Endodermal cell (in vitro differentiated cells): ENCODE measurements around the gene SMIM21. TPM values are rescaled to one million over a fixed set of nuclear protein-coding genes. Genes with fewer than 3 reads are reported as not detected.

Experiments
- DNase-seq: peaks from one replicate; pipeline ENCODE4 v3.0.0-alpha.2; 2017
- H3K27ac ChIP-seq: 2 replicates; pipeline ENCODE4 v1.5.1; 2013; ENCODE audit warnings: mild to moderate bottlenecking, low read depth, low read length, moderate library complexity
- H3K27me3 ChIP-seq: 2 replicates; pipeline ENCODE4 v1.6.1; 2013; ENCODE audit warnings: mild to moderate bottlenecking, low read length, moderate library complexity; ENCODE audit not compliant: insufficient read depth, control insufficient read depth, poor library complexity, severe bottlenecking
- H3K36me3 ChIP-seq: 2 replicates; pipeline ENCODE4 v1.7.0; 2013; ENCODE audit warnings: mild to moderate bottlenecking, low read length, moderate library complexity; ENCODE audit not compliant: control insufficient read depth, insufficient read depth
- H3K4me1 ChIP-seq: one replicate; pipeline ENCODE4 v1.7.0; 2013; ENCODE audit warnings: low read length; ENCODE audit not compliant: control insufficient read depth, insufficient read depth
- H3K4me3 ChIP-seq: 2 replicates; pipeline ENCODE4 v1.5.1; 2013; ENCODE audit warnings: mild to moderate bottlenecking, low read length, moderate library complexity
- H3K9ac ChIP-seq: 2 replicates; pipeline ENCODE4 v1.6.1; 2013; ENCODE audit warnings: mild to moderate bottlenecking, low read length, moderate library complexity; ENCODE audit not compliant: poor library complexity, severe bottlenecking; ENCODE audit errors: extremely low read depth
- H3K9me3 ChIP-seq: 2 replicates; pipeline ENCODE4 v1.6.1; 2013; ENCODE audit warnings: mild to moderate bottlenecking, low read length, moderate library complexity; ENCODE audit not compliant: control insufficient read depth
- H3K27ac Mint-ChIP-seq: 2 replicates; pipeline ENCODE4 v1.8.0; 2020; ENCODE audit warnings: mixed read lengths
- H3K27me3 Mint-ChIP-seq: 2 replicates; pipeline ENCODE4 v1.8.0; 2021; ENCODE audit warnings: mild to moderate bottlenecking, mixed read lengths; ENCODE audit not compliant: insufficient read depth
- H3K36me3 Mint-ChIP-seq: 2 replicates; pipeline ENCODE4 v1.8.0; 2020; ENCODE audit warnings: low read depth, mixed read lengths
- H3K4me1 Mint-ChIP-seq: 2 replicates; pipeline ENCODE4 v1.8.0; 2020; ENCODE audit warnings: mixed read lengths
- H3K4me3 Mint-ChIP-seq: 2 replicates; pipeline ENCODE4 v1.8.0; 2020; ENCODE audit warnings: mild to moderate bottlenecking, moderate library complexity, mixed read lengths
- H3K9me3 Mint-ChIP-seq: 2 replicates; pipeline ENCODE4 v1.8.0; 2020; ENCODE audit warnings: mild to moderate bottlenecking, mixed read lengths
- CTCF ChIP-seq: fragments of 200-600 bp; sonication (generic); conservative IDR thresholded peaks from 2 replicates; pipeline ENCODE4 v1.5.0; 2021; ENCODE audit warnings: antibody characterized with exemption, mild to moderate bottlenecking
- WGBS, 2 experiments: methylation state at CpG; one replicate each; pipeline versions ENCODE4 v1.1.5 to v1.1.7; 2013; ENCODE audit warnings: missing lambda C conversion rate in 2 of 2, mixed read lengths in 1 of 2; ENCODE audit not compliant: insufficient coverage in 1 of 2, insufficient read length in 1 of 2; 5-methylcytosine and 5-hydroxymethylcytosine counted together
- total RNA-seq, 2 donors: library from RNA; stranded (reverse); fragmentation: NEBNext Ultra II Directional in 1 of 2; extraction: Animal tissue kit (Norgen Biotek cat#: 25700) in 1 of 2; gene quantifications; 2 replicates in 1 of 2; 3 replicates in 1 of 2; pipeline ENCODE4 v1.2.1, GENCODE V29; 2021

The SMIM21 gene
- total RNA-seq, 2 donors from 2014 or later, result not detected

GRCh38 chr18:75471850-75472249 is 44.3 kb upstream of the SMIM21 start:
- no peak for TF ChIP-seq CTCF
- Histone ChIP-seq H3K4me1 (no peaks in the 10 kb centered on the region), H3K4me3 (no peak overlapping the region), H3K27me3 (no peaks in the 10 kb centered on the region), H3K9me3 (no peaks in the 10 kb centered on the region), H3K27ac (no peak overlapping the region), H3K36me3 (no peaks in the 10 kb centered on the region), H3K9ac (no peak overlapping the region)
- Mint-ChIP-seq H3K36me3 (no peaks in the 10 kb centered on the region), H3K27me3 (peaks cover 3% of the 10 kb centered on the region), H3K27ac (no peak overlapping the region), H3K4me3 (no peak overlapping the region), H3K9me3 (no peaks in the 10 kb centered on the region), H3K4me1 (no peaks in the 10 kb centered on the region)
- 85 to 88% methylated on average over 9 of the region's 9 CpGs for WGBS, 2 experiments
- DNase-seq, result no peak

DNA sequence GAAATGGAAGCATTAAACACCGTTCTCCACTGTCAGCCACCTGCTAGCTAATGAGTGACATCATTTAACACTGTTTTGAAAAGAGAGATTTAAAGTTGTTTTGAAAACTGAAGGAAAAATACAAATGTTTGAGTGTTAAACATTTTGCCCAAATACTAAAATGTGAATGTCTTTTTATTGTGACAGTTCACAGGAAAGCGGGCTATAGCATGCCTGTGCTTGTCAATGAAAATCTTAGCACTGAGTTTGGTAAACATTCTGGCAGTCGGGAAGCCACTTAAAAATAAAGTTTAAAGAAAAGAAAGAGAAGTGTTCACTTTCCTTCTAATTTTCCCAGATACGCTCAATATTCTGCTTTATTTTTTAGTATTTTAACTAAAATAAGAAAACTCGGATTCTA is 40.3 kb upstream of the SMIM21 start:
- 94 to 100% methylated on average over 2 to 3 of the region's 5 CpGs for WGBS, 2 experiments
- no peaks in the 10 kb centered on the region for H3K36me3 Mint-ChIP-seq
- H3K27ac ChIP-seq, result no peak overlapping the region
- DNase-seq, result no peak
- H3K36me3 ChIP-seq, result no peaks in the 10 kb centered on the region
- peaks cover 3% of the 10 kb centered on the region for H3K27me3 Mint-ChIP-seq
- H3K27ac Mint-ChIP-seq, result no peak overlapping the region
- no peak overlapping the region for H3K4me3 Mint-ChIP-seq
- H3K9me3 Mint-ChIP-seq, result no peaks in the 10 kb centered on the region
- TF ChIP-seq CTCF, result no peak
- no peak overlapping the region for H3K4me3 ChIP-seq
- H3K27me3 ChIP-seq, result no peaks in the 10 kb centered on the region
- no peaks in the 10 kb centered on the region for H3K4me1 ChIP-seq
- no peaks in the 10 kb centered on the region for H3K4me1 Mint-ChIP-seq
- no peaks in the 10 kb centered on the region for H3K9me3 ChIP-seq
- H3K9ac ChIP-seq, result no peak overlapping the region

GRCh38 chr18:75467281-75467795 is 39.8 kb upstream of the SMIM21 start:
- no peak overlapping the region for H3K4me3 ChIP-seq
- no peaks in the 10 kb centered on the region for H3K9me3 ChIP-seq
- H3K9me3 Mint-ChIP-seq, result no peaks in the 10 kb centered on the region
- H3K27ac ChIP-seq, result no peak overlapping the region
- no peak overlapping the region for H3K9ac ChIP-seq
- no peak for DNase-seq
- no peak for TF ChIP-seq CTCF
- no peak overlapping the region for H3K4me3 Mint-ChIP-seq
- 94% methylated on average over 11 to 12 of the region's 12 CpGs for WGBS, 2 experiments
- no peaks in the 10 kb centered on the region for H3K4me1 ChIP-seq
- peaks cover 3% of the 10 kb centered on the region for H3K27me3 Mint-ChIP-seq
- no peaks in the 10 kb centered on the region for H3K27me3 ChIP-seq
- no peaks in the 10 kb centered on the region for H3K4me1 Mint-ChIP-seq
- H3K36me3 Mint-ChIP-seq, result no peaks in the 10 kb centered on the region
- no peaks in the 10 kb centered on the region for H3K36me3 ChIP-seq
- H3K27ac Mint-ChIP-seq, result no peak overlapping the region
